DND-41 (cell line): Measurements from ENCODE around the gene MEPCE.

Source experiments
- ATAC-seq: fragments of 200-7000 bp; cut with Tn5 transposase; 3 replicates; pipeline ENCODE4 v1.9.1; 2021; ENCODE audit warnings: low read depth; ENCODE audit not compliant: insufficient read depth
- DNase-seq: peaks from one replicate; pipeline ENCODE4 v3.0.0-alpha.2; 2020
- H2AFZ ChIP-seq: 2 replicates; pipeline ENCODE4 v1.6.0; 2012; ENCODE audit warnings: low read depth, low read length
- H3K27ac ChIP-seq: 2 replicates; pipeline ENCODE4 v1.5.1; 2012; ENCODE audit warnings: low read length, inconsistent platforms
- H3K27me3 ChIP-seq: fragments of 200-600 bp; sonication (generic); 2 replicates; pipeline ENCODE4 v1.6.0; 2012; ENCODE audit warnings: low read length, mild to moderate bottlenecking, inconsistent platforms; ENCODE audit not compliant: insufficient read depth, poor library complexity
- H3K36me3 ChIP-seq: 2 replicates; pipeline ENCODE4 v1.5.1; 2012; ENCODE audit warnings: low read length, inconsistent platforms; ENCODE audit not compliant: insufficient read depth
- H3K4me1 ChIP-seq: 2 replicates; pipeline ENCODE4 v1.5.1; 2012; ENCODE audit warnings: mild to moderate bottlenecking, low read length; ENCODE audit not compliant: insufficient read depth
- H3K4me2 ChIP-seq: 2 replicates; pipeline ENCODE4 v1.6.0; 2012; ENCODE audit warnings: mild to moderate bottlenecking, moderate library complexity, low read length, inconsistent platforms; ENCODE audit not compliant: insufficient read depth
- H3K4me3 ChIP-seq, 2 experiments: fragments of 200-600 bp in 1 of 2; shearing (Covaris generic) in 1 of 2; 2 replicates each; pipeline ENCODE4 v1.5.1; 2012 to 2016; ENCODE audit warnings: inconsistent platforms in 2 of 2, low read length in 2 of 2, mild to moderate bottlenecking in 2 of 2, low read depth in 1 of 2, moderate library complexity in 1 of 2
- H3K79me2 ChIP-seq: 2 replicates; pipeline ENCODE4 v1.6.0; 2012; ENCODE audit warnings: low read length, inconsistent platforms; ENCODE audit not compliant: insufficient read depth
- H3K9ac ChIP-seq: 2 replicates; pipeline ENCODE4 v1.6.0; 2012; ENCODE audit warnings: low read depth, mild to moderate bottlenecking, inconsistent platforms, low read length, moderate library complexity
- H3K9me3 ChIP-seq: 2 replicates; pipeline ENCODE4 v1.5.1; 2012; ENCODE audit warnings: low read length, moderate library complexity, mild to moderate bottlenecking, inconsistent platforms; ENCODE audit not compliant: insufficient read depth, severe bottlenecking
- H4K20me1 ChIP-seq: 2 replicates; pipeline ENCODE4 v1.6.0; 2012; ENCODE audit warnings: low read length; ENCODE audit not compliant: insufficient read depth
- CTCF ChIP-seq: IDR thresholded peaks from 2 replicates; pipeline ENCODE4 v1.5.1; 2012; ENCODE audit warnings: borderline replicate concordance, low read length, moderate library complexity, mild to moderate bottlenecking; ENCODE audit not compliant: poor library complexity, severe bottlenecking; ENCODE audit errors: extremely low read depth
- EZH2 ChIP-seq: IDR thresholded peaks from 3 replicates; pipeline ENCODE4 v1.6.1; 2012; ENCODE audit warnings: borderline replicate concordance, low read depth, mild to moderate bottlenecking, moderate library complexity, low read length, inconsistent platforms; ENCODE audit not compliant: severe bottlenecking

The MEPCE gene

GRCh38 chr7:100384628-100385294 lies 44.9 kb upstream of the MEPCE start:
- Histone ChIP-seq H3K27me3 (no peaks in the 10 kb centered on the region), H3K27ac (no peak overlapping the region), H2AFZ (no peak overlapping the region; the same call in 1 of the 2 replicates), H3K79me2 (no peaks in the 10 kb centered on the region), H3K4me2 (no peak overlapping the region), H3K36me3 (no peaks in the 10 kb centered on the region), H3K4me3 (no peak overlapping the region), H3K4me1 (no peaks in the 10 kb centered on the region), H3K9ac (no peak overlapping the region), H4K20me1 (no peaks in the 10 kb centered on the region), H3K9me3 (no peaks in the 10 kb centered on the region)
- ATAC-seq: no peak
- DNase-seq: no peak
- no peak for TF ChIP-seq CTCF
- no peak for TF ChIP-seq EZH2

- no peak for ATAC-seq
- TF ChIP-seq EZH2 (no peak), CTCF (no peak)
- Histone ChIP-seq H3K27ac (no peak overlapping the region), H3K4me2 (no peak overlapping the region), H3K79me2 (no peaks in the 10 kb centered on the region), H3K9me3 (no peaks in the 10 kb centered on the region), H4K20me1 (no peaks in the 10 kb centered on the region), H3K27me3 (no peaks in the 10 kb centered on the region), H3K9ac (no peak overlapping the region), H3K4me1 (no peaks in the 10 kb centered on the region), H3K4me3 (no peak overlapping the region), H2AFZ (no peak overlapping the region), H3K36me3 (no peaks in the 10 kb centered on the region)
- no peak for DNase-seq
Measured at GRCh38 chr7:100386940-100387339, 42.7 kb upstream of the MEPCE start.

GRCh38 chr7:100387695-100388094 lies 41.9 kb upstream of the MEPCE start:
- Histone ChIP-seq H3K4me3 (no peak overlapping the region), H3K36me3 (no peaks in the 10 kb centered on the region), H3K9me3 (no peaks in the 10 kb centered on the region), H4K20me1 (no peaks in the 10 kb centered on the region), H3K79me2 (no peaks in the 10 kb centered on the region), H3K9ac (no peak overlapping the region), H3K27ac (no peak overlapping the region), H3K4me2 (no peak overlapping the region), H3K27me3 (no peaks in the 10 kb centered on the region), H2AFZ (no peak overlapping the region), H3K4me1 (no peaks in the 10 kb centered on the region)
- no peak for DNase-seq
- TF ChIP-seq CTCF (no peak), EZH2 (no peak)
- ATAC-seq: no peak
